Measurements from ENCODE around the gene HTR2A.

- TF ChIP-seq EZH2phosphoT487 (IDR thresholded peaks at IDR 0.05; ENCODE audit: low read length) (no peak), CTCF (IDR thresholded peaks at IDR 0.05; ENCODE audit: low read length) (no peak)
Observed at GRCh38 chr13:46881621-46882020, 15.2 kb downstream of the HTR2A start.

Data from MM.1S (cell line).